ENCODE data around the gene TOR1A. TPM values are rescaled to one million over a fixed set of nuclear protein-coding genes. Genes with fewer than 3 reads are reported as not detected.

The TOR1A gene
- polyA plus RNA-seq, 2 of the 4 experiments (the other 2 are of a cell fraction): 54.0 to 74.9 TPM

GRCh38 chr9:129815278-129815677 lies 8.7 kb downstream of the TOR1A start:
- Histone ChIP-seq H3K4me3 (no peak overlapping the region), H3K9me3 (no peaks in the 10 kb centered on the region), H3K4me1 (peaks cover 16% of the 10 kb centered on the region), H3K4me2 (no peak overlapping the region), H3K27ac (no peak overlapping the region)
- no peak for FAIRE-seq
- WGBS (ENCODE audit: missing lambda C conversion rate): 92% methylated on average over 11 of the region's 11 CpGs
- POLR2A ChIA-PET: no interaction called here
- no peak for ATAC-seq
- CTCF ChIA-PET: interaction anchor here (1.5 kb wide), 1 partner anchor 291 kb away, joined by 3 read pairs; no protein-coding TSS in a partner anchor
- TF ChIP-seq EP300 (IDR thresholded peaks at IDR 0.05) (no peak), KDM1A (IDR thresholded peaks at IDR 0.05; ENCODE audit: low read depth) (no peak), HES2 (IDR thresholded peaks at IDR 0.05) (no peak), POLR2A (IDR thresholded peaks at IDR 0.05; ENCODE audit: low read length) (no peak), TFCP2L1 (CRISPR knock-in tag; IDR thresholded peaks at IDR 0.05) (no peak), CBX2 (IDR thresholded peaks at IDR 0.05; ENCODE audit: borderline replicate concordance, low read depth) (no peak), HOXA7 (CRISPR knock-in tag; IDR thresholded peaks at IDR 0.05) (no peak), RNF2 (IDR thresholded peaks at IDR 0.05; ENCODE audit: borderline replicate concordance, low read depth) (no peak), FOSB (CRISPR knock-in tag; IDR thresholded peaks at IDR 0.05) (no peak), RFX5 (IDR thresholded peaks at IDR 0.05) (no peak), HOXB5 (CRISPR knock-in tag; IDR thresholded peaks at IDR 0.05) (no peak), PHF8 (IDR thresholded peaks at IDR 0.05; ENCODE audit: borderline replicate concordance, low read depth) (no peak), FOSL2 (IDR thresholded peaks at IDR 0.05) (no peak), FOSL2 (CRISPR knock-in tag; IDR thresholded peaks at IDR 0.05) (no peak), TP53 (CRISPR knock-in tag; IDR thresholded peaks at IDR 0.05) (no peak), MAX (IDR thresholded peaks at IDR 0.05) (no peak)
- DNase-seq (ENCODE audit: low read depth in 1 of 2, low spot score in 1 of 2): no peak

GRCh38 chr9:129814432-129815223 lies 9.3 kb downstream of the TOR1A start:
- no peak for FAIRE-seq

GRCh38 chr9:129813661-129814060 lies 10.3 kb downstream of the TOR1A start:
- no peak overlapping the region for H3K4me2 ChIP-seq
- ChIA-PET POLR2A (no interaction called here), CTCF (interaction anchor here (0.6 to 1.5 kb wide), 4 partner anchors 19 to 285 kb away, joined by 3 to 6 read pairs (median 4); no protein-coding TSS in a partner anchor)
- no peak for DNase-seq (ENCODE audit: low read depth in 1 of 2, low spot score in 1 of 2)
- H3K4me3 ChIP-seq: no peak overlapping the region
- peaks cover 18% of the 10 kb centered on the region for H3K4me1 ChIP-seq
- no peak for ATAC-seq
- H3K27ac ChIP-seq: no peak overlapping the region
- 85% methylated on average over 9 of the region's 9 CpGs for WGBS (ENCODE audit: missing lambda C conversion rate)
- no peak for FAIRE-seq
- no peaks in the 10 kb centered on the region for H3K9me3 ChIP-seq
- TF ChIP-seq RFX5 (IDR thresholded peaks at IDR 0.05) (no peak), MAFK (IDR thresholded peaks at IDR 0.05; ENCODE audit: partially characterized antibody) (no peak), BCL3 (IDR thresholded peaks at IDR 0.05) (no peak), ZNF302 (CRISPR knock-in tag; IDR thresholded peaks at IDR 0.05) (no peak), HES2 (IDR thresholded peaks at IDR 0.05) (no peak), ESRRA (IDR thresholded peaks at IDR 0.05; ENCODE audit: borderline replicate concordance, low read length) (no peak), CHD4 (IDR thresholded peaks at IDR 0.05; ENCODE audit: borderline replicate concordance) (no peak), EP300 (IDR thresholded peaks at IDR 0.05) (no peak), RNF2 (IDR thresholded peaks at IDR 0.05; ENCODE audit: borderline replicate concordance, low read depth) (no peak), MYC (IDR thresholded peaks at IDR 0.05; ENCODE audit: borderline replicate concordance, low read length) (no peak), MAZ (IDR thresholded peaks at IDR 0.05; ENCODE audit: borderline replicate concordance, low read depth, low read length) (no peak), POLR2AphosphoS2 (conservative IDR thresholded peaks at IDR 0.05; ENCODE audit: low read length) (no peak), FOSL2 (IDR thresholded peaks at IDR 0.05) (no peak), FOSL2 (CRISPR knock-in tag; IDR thresholded peaks at IDR 0.05) (no peak), POLR2A (IDR thresholded peaks at IDR 0.05; ENCODE audit: low read length) (no peak), EHF (CRISPR knock-in tag; IDR thresholded peaks at IDR 0.05) (no peak), KDM1A (IDR thresholded peaks at IDR 0.05; ENCODE audit: low read depth) (no peak), CEBPB (IDR thresholded peaks at IDR 0.05) (no peak), RAD21 (conservative IDR thresholded peaks at IDR 0.05 in 1 of 2, IDR thresholded peaks at IDR 0.05 in 1 of 2) (no peak), CHD2 (IDR thresholded peaks at IDR 0.05; ENCODE audit: low read length, partially characterized antibody) (no peak)

More at GRCh38 chr9:129814432-129815223, 9.3 kb downstream of the TOR1A start:
- DNase-seq (ENCODE audit: low read depth in 1 of 2, low spot score in 1 of 2): no peak
- ATAC-seq: no peak
- 94% methylated on average over 17 of the region's 17 CpGs for WGBS (ENCODE audit: missing lambda C conversion rate)
- ChIA-PET CTCF (interaction anchor here (1.2 to 1.5 kb wide), 3 partner anchors 18 to 292 kb away, joined by 3 to 4 read pairs (median 3); no protein-coding TSS in a partner anchor), POLR2A (no interaction called here)
- Histone ChIP-seq H3K4me2 (no peak overlapping the region), H3K27ac (no peak overlapping the region), H3K4me1 (peaks cover 18% of the 10 kb centered on the region), H3K4me3 (no peak overlapping the region), H3K9me3 (no peaks in the 10 kb centered on the region)
- TF ChIP-seq SREBF2 (IDR thresholded peaks at IDR 0.05): no peak
- TF ChIP-seq HOXA7 (CRISPR knock-in tag; IDR thresholded peaks at IDR 0.05): no peak
- TF ChIP-seq KDM1A (IDR thresholded peaks at IDR 0.05; ENCODE audit: low read depth): no peak
- TF ChIP-seq JUNB (IDR thresholded peaks at IDR 0.05): no peak
- TF ChIP-seq POLR2A (IDR thresholded peaks at IDR 0.05; ENCODE audit: low read length): no peak
- TF ChIP-seq ZFP36 (IDR thresholded peaks at IDR 0.05; ENCODE audit: borderline replicate concordance, partially characterized antibody): no peak
- TF ChIP-seq NPAS2 (CRISPR knock-in tag; IDR thresholded peaks at IDR 0.05; ENCODE audit: borderline replicate concordance): no peak
- TF ChIP-seq ZSCAN20 (CRISPR knock-in tag; IDR thresholded peaks at IDR 0.05): no peak
- TF ChIP-seq EHMT2 (IDR thresholded peaks at IDR 0.05; ENCODE audit: low read depth): no peak

Data from A549 (cell line).